CD4-positive, alpha-beta T cell treated with Interleukin-4 for 1 hour (primary cell): ENCODE results near the gene NKAIN4.
A peak's percentile ranks its signal among the peaks of the same experiment; 100 is the strongest.
"Not testable (repeated sequence)": the region's sequence is repeated elsewhere in the genome, so short reads cannot be mapped to it uniquely, and the experiment has no call there.

Experiments
- DNase-seq, 2 donors: peaks; one replicate each; pipeline ENCODE4 v3.0.0-alpha.2; 2020 to 2022

The NKAIN4 gene

GRCh38 chr20:63233924-63234323, 20.3 kb downstream of the NKAIN4 start:
- no peak for DNase-seq

- no peak for DNase-seq
These were observed 21.3 kb downstream of the NKAIN4 start for GRCh38 chr20:63233061-63233344.

- DNase-seq: no peak
These were observed 21.8 kb downstream of the NKAIN4 start for GRCh38 chr20:63232235-63233060.

DNA sequence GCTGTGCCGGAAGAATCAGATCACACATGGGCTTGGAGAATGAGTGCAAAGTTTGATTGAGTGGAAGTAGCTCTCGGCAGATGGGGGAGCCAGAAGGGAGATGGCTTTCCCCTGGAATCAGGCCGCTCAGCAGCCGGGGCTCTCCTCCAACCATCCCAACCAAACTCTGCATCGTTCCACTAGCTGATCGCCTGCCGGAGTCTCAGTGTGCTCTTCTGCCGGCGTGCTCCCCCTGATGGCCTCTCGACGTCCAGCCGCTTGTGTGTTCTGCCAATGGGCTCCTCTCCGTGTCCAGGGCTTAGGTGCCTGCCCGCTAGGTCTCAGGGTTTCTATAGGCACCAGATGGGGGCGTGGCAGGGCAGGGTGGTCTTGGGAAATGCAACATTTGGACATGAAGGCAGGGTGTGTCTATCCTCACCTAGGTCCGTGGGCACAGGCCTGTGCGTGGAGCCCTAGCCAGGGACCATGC, 23.4 kb downstream of the NKAIN4 start:
- no peak for DNase-seq

- no peak for DNase-seq
These were observed 25.5 kb downstream of the NKAIN4 start for GRCh38 chr20:63228806-63229205.

GRCh38 chr20:63227260-63227659, 27.0 kb downstream of the NKAIN4 start:
- no peak for DNase-seq

GRCh38 chr20:63226042-63226943, 28.0 kb downstream of the NKAIN4 start:
- no peak for DNase-seq

GRCh38 chr20:63225082-63225454, 29.2 kb downstream of the NKAIN4 start:
- no peak for DNase-seq

GRCh38 chr20:63224412-63225081, 29.7 kb downstream of the NKAIN4 start:
- no peak for DNase-seq

- DNase-seq: no peak
These were observed 30.4 kb downstream of the NKAIN4 start for GRCh38 chr20:63223826-63224207.

- DNase-seq: peak; percentile 34 to 46
These were observed 31.0 kb downstream of the NKAIN4 start for GRCh38 chr20:63223121-63223825.

DNA sequence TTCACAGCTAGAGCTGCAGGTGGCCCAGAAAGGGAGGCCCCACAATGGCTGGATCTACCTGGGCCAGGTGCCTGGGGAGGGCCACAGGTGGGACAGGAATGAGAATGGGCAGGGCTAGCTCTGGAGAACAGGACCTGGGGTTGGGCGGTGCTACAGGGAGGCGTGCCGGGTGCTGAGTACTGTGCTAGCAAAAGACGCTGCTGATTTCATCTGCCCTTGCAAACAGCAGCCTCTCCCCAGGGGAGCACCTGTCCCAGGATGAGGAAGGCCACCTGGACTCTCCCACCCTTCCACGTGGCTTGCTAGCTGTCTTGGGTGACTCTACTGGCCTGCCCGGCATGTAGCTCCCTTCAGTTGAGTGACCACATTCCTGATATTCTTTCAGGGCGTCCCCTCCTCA, 31.7 kb downstream of the NKAIN4 start:
- DNase-seq: no peak

GRCh38 chr20:63221400-63222053, 32.7 kb downstream of the NKAIN4 start:
- DNase-seq: not testable (repeated sequence)

DNA sequence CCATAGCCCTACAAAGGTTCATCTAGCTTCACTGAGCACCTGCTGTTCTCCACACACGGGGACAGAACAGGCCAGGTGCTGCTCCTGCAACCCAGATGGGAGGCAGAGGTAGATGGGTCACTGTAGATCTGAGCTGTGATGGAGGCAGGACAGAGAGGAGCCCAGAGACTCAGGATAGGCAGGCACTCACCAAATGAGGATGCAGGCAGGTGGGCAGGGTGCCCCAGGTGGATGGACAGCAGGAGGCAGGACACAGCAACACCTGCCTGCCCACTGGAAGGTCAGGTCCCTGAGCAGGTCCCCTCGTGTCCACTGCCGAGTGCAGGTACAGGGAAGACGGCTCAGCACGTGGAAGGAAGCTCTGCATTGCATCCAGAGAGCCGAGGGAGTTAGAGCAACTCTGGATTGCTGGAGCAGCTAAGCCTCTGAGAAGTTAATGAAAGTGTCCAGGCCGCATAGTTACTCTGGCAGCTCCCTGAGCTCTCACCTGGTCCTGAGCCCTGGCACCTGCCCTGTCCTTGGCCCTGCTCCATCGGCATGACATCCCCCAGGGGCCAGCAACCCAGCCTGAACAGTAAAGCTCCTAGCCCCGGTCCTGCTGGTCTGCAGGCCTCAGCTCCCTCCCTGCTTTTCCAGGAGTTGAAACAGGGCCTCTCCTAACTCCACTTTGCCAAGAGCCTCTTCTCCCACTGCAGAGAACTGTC, 33.4 kb downstream of the NKAIN4 start:
- DNase-seq: no peak

DNA sequence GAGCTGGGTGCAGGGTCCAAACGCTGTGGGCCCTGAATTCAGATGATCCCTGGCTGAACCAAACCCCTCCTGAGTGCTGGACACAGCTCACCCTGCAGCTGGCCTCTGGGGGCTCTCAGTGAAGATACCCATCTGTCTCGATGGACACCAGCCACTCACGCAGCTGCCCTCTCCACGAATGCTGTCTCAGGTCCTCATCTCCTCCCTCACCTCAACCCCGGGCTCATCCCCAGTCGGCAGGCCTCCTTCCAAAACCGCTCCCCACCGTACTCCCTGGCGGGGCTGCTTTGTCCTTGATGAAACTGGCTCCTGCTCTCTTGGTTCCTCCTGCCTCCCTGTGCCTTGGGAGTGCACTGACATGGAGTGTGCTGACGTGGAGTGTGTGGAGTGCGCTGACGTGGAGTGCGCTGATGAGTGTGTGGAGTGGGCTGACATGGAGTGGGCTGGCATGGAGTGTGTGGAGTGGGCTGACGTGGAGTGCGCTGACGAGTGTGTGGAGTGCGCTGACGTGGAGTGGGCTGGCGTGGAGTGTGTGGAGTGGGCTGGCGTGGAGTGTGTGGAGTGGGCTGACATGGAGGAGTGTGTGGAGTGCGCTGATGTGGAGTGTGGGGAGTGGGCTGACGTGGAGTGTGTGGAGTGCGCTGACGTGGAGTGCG, 34.3 kb downstream of the NKAIN4 start:
- DNase-seq: no peak

DNA sequence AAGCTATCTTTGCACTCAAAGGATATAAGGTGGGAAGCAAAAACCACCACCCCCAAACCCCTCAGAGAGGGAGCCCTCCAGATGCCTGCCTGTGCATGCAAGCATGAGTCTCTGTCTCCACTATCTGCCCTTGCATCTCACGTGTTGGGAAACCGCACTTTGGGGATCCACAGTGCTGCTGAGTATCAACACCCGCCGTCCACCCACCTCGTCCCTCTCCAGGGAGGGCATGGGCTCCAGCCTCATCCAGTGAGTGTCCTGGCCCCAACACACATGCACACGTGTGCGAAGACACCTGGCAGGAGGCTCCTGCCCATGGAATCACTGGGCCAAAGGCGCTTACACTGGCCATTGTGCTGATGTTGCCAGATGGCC, 34.8 kb downstream of the NKAIN4 start:
- DNase-seq: no peak

DNA sequence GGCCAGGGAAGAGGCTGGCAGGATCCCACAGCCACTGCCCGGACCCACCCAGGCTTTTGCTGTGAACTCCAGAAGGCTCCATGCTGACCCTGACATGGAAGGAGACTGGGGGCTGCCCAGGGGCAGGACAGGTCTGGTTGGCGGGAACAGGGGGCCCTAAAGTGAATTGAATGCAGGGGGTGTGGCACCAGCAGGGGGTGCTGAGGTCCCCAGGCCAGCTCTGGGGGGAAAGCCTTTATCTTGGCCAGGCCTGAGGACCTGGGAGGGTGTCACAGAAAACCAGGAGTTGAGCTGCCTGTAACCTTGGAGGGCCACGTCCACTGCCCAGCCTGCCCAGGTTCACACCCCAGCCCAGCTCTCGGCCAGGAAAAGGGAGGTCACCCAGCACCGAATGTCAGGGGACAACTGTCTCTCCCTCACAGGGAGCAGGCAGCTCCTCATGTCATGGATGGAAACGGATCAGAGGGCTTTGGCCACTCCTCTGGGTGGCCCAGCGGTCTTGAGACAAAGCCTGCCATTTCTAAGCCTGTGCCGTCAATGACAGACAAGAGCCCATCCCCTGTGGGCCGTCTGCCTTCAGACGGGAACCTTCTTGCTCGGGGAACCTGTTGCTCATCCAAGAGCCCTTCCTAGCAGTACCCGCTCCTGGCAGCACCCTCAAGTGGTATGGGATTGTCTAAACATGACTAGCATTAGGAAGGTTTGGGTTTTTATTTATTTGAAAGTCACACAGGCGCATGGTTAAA, 35.4 kb downstream of the NKAIN4 start:
- DNase-seq: no peak

DNA sequence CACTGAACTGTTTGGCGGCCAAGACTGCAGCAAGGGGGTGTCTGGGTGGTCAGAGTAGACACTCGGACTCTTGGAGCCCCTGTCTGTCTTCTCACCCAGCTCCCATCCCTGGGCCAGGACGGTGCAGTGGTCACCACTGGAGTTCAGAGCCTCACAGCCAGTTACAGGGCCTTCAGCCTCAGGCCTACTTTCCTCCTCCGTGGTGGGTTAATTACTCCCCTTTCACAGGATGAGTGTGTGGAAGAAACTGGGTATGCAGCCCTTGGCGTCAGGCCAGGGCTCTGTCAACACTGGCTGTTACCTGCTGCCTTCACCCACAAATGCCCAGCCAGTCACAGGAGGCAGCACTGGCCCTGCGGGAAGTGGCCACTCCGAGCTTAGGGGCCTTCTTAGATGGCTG, 36.6 kb downstream of the NKAIN4 start:
- no peak for DNase-seq

GRCh38 chr20:63216849-63217471, 37.3 kb downstream of the NKAIN4 start:
- no peak for DNase-seq
